GM23338 (cell line): ENCODE measurements around the gene UCN. TPM values are rescaled to one million over a fixed set of nuclear protein-coding genes. Genes with fewer than 3 reads are reported as not detected.

Experiments used
- ATAC-seq: fragments of 200-7000 bp; cut with Tn5 transposase; 3 replicates; pipeline ENCODE4 v1.9.1; 2020
- DNase-seq: peaks from one replicate; pipeline ENCODE4 v3.0.0-alpha.2; 2015; ENCODE audit warnings: low spot score
- H2AFZ ChIP-seq: fragments of 200-600 bp; sonication (generic); 2 replicates; pipeline ENCODE4 v1.8.0; 2016; ENCODE audit warnings: antibody characterized with exemption, mild to moderate bottlenecking, moderate library complexity
- H3F3A ChIP-seq: fragments of 200-600 bp; sonication (generic); replicated peaks from 2 replicates; pipeline ENCODE4 v1.8.0; 2017; ENCODE audit warnings: antibody characterized with exemption, mixed run types, low read depth
- H3K27ac ChIP-seq: fragments of 200-600 bp; sonication (generic); 2 replicates; pipeline ENCODE4 v1.6.1; 2016; ENCODE audit warnings: low read depth
- H3K27me3 ChIP-seq: fragments of 200-600 bp; sonication (generic); 2 replicates; pipeline ENCODE4 v1.8.0; 2016; ENCODE audit warnings: mild to moderate bottlenecking, mixed run types, moderate library complexity; ENCODE audit not compliant: insufficient read depth
- H3K36me3 ChIP-seq: fragments of 200-600 bp; sonication (generic); 2 replicates; pipeline ENCODE4 v1.8.0; 2016; ENCODE audit warnings: mild to moderate bottlenecking; ENCODE audit not compliant: insufficient read depth
- H3K4me1 ChIP-seq: fragments of 200-600 bp; sonication (generic); 2 replicates; pipeline ENCODE4 v1.8.0; 2016; ENCODE audit warnings: mild to moderate bottlenecking, moderate library complexity; ENCODE audit not compliant: insufficient read depth
- H3K4me2 ChIP-seq: fragments of 200-600 bp; sonication (generic); 2 replicates; pipeline ENCODE4 v1.7.1; 2017; ENCODE audit warnings: mixed run types
- H3K4me3 ChIP-seq: fragments of 200-600 bp; sonication (generic); 2 replicates; pipeline ENCODE4 v1.6.1; 2016; ENCODE audit warnings: mixed run types
- H3K79me2 ChIP-seq: fragments of 200-600 bp; sonication (generic); replicated peaks from 2 replicates; pipeline ENCODE4 v1.8.0; 2017; ENCODE audit warnings: mild to moderate bottlenecking; ENCODE audit not compliant: insufficient read depth
- H3K9me2 ChIP-seq: fragments of 200-600 bp; sonication (generic); 2 replicates; pipeline ENCODE4 v1.8.0; 2017; ENCODE audit not compliant: insufficient read depth
- H4K20me1 ChIP-seq: fragments of 200-600 bp; sonication (generic); replicated peaks from 2 replicates; pipeline ENCODE4 v1.8.0; 2017; ENCODE audit warnings: mild to moderate bottlenecking; ENCODE audit not compliant: insufficient read depth
- H3K27ac Mint-ChIP-seq: 2 replicates; pipeline ENCODE4 v1.8.0; 2020; ENCODE audit warnings: inconsistent platforms, mild to moderate bottlenecking, moderate library complexity, mixed read lengths
- H3K27me3 Mint-ChIP-seq: 3 replicates; pipeline ENCODE4 v1.8.0; 2022; ENCODE audit warnings: low read depth, mild to moderate bottlenecking, moderate library complexity, mixed read lengths, inconsistent platforms; ENCODE audit not compliant: insufficient read depth, poor library complexity
- H3K36me3 Mint-ChIP-seq: 3 replicates; pipeline ENCODE4 v1.8.0; 2021; ENCODE audit warnings: low read depth, mild to moderate bottlenecking, inconsistent platforms, moderate library complexity, mixed read lengths
- H3K4me1 Mint-ChIP-seq: 3 replicates; pipeline ENCODE4 v1.8.0; 2020; ENCODE audit warnings: mild to moderate bottlenecking, inconsistent platforms, mixed read lengths
- H3K4me3 Mint-ChIP-seq: 3 replicates; pipeline ENCODE4 v1.8.0; 2021; ENCODE audit warnings: moderate library complexity, mild to moderate bottlenecking, inconsistent platforms, mixed read lengths
- H3K9me3 Mint-ChIP-seq: 3 replicates; pipeline ENCODE4 v1.8.0; 2020; ENCODE audit warnings: moderate library complexity, mild to moderate bottlenecking, inconsistent platforms, mixed read lengths
- CTCF ChIP-seq, 2 experiments: fragments of 200-600 bp in 1 of 2; sonication (generic) in 1 of 2; conservative IDR thresholded peaks; 2 replicates each; pipeline versions ENCODE4 v1.5.1 to v1.6.1; 2016 to 2017; ENCODE audit warnings: antibody characterized with exemption in 2 of 2, low read depth in 2 of 2, mild to moderate bottlenecking in 2 of 2, moderate library complexity in 1 of 2
- ETS1 ChIP-seq: IDR thresholded peaks from 2 replicates; pipeline ENCODE4 v1.6.1; 2016; ENCODE audit warnings: antibody characterized with exemption
- EZH2 ChIP-seq: fragments of 200-600 bp; sonication (generic); IDR thresholded peaks from one replicate; pipeline ENCODE4 v1.8.0; 2017; ENCODE audit warnings: antibody characterized with exemption, mild to moderate bottlenecking, low read depth; ENCODE audit not compliant: unreplicated experiment
- EZH2phosphoT487 ChIP-seq: fragments of 200-600 bp; sonication (generic); IDR thresholded peaks from one replicate; pipeline ENCODE4 v1.8.1; 2018; ENCODE audit warnings: antibody characterized with exemption; ENCODE audit not compliant: unreplicated experiment
- JUNB ChIP-seq: IDR thresholded peaks from one replicate; pipeline ENCODE4 v1.6.1; 2016; ENCODE audit warnings: antibody characterized with exemption; ENCODE audit not compliant: unreplicated experiment
- REST ChIP-seq: IDR thresholded peaks from one replicate; pipeline ENCODE4 v1.6.1; 2018; ENCODE audit warnings: antibody characterized with exemption; ENCODE audit not compliant: unreplicated experiment
- STAT1 ChIP-seq: IDR thresholded peaks from one replicate; pipeline ENCODE4 v1.6.1; 2016; ENCODE audit warnings: antibody characterized with exemption; ENCODE audit not compliant: unreplicated experiment
- ZNF114 ChIP-seq: fragments of 250-450 bp; sonication (Bioruptor Pico); IDR thresholded peaks from 2 replicates; pipeline ENCODE4 v1.5.0; 2020; ENCODE audit warnings: mild to moderate bottlenecking, moderate library complexity
- ZNF331 ChIP-seq: fragments of 250-450 bp; sonication (Bioruptor Pico); IDR thresholded peaks from 2 replicates; pipeline ENCODE4 v1.5.0; 2020; ENCODE audit warnings: low read depth, mild to moderate bottlenecking, moderate library complexity
- ZNF462 ChIP-seq: fragments of 250-450 bp; sonication (Bioruptor Pico); IDR thresholded peaks from 2 replicates; pipeline ENCODE4 v1.5.0; 2020; ENCODE audit warnings: mild to moderate bottlenecking, moderate library complexity
- polyA plus RNA-seq: library from polyadenylated mRNA; unstranded; fragments of >200 nt; fragmentation: Nextera tagmentation; extraction: Ambion mirVana; gene quantifications from 2 replicates; pipeline ENCODE4 v1.2.1, GENCODE V29; 2016
- total RNA-seq: library from RNA; depleted of rRNA; stranded (reverse); fragments of >200 nt; shearing (Covaris generic); gene quantifications from 2 replicates; pipeline ENCODE4 v1.2.3, GENCODE V29; 2014

Gene UCN
- total and polyA plus RNA-seq, 2 experiments from 2014 or later = 0.59 to 0.99 TPM

- TF ChIP-seq EZH2phosphoT487 (no peak), JUNB (no peak), REST (no peak), ZNF114 (CRISPR knock-in tag) (no peak), STAT1 (no peak), ETS1 (no peak), ZNF462 (CRISPR knock-in tag) (no peak), ZNF331 (CRISPR knock-in tag) (no peak), EZH2 (no peak), CTCF (conservative IDR thresholded peaks at IDR 0.05; ENCODE audit: low read depth in 2 of 2) (no peak)
- no peaks in the 10 kb centered on the region for H3K36me3 Mint-ChIP-seq
- Histone ChIP-seq H2AFZ (no peak overlapping the region), H3K36me3 (no peaks in the 10 kb centered on the region), H3K4me3 (no peak overlapping the region), H3K27me3 (no peaks in the 10 kb centered on the region), H3K4me2 (no peak overlapping the region), H3K27ac (no peak overlapping the region), H3K9me2 (no peaks in the 10 kb centered on the region), H3K79me2 (no peaks in the 10 kb centered on the region), H3K4me1 (peaks cover 8% of the 10 kb centered on the region), H4K20me1 (no peaks in the 10 kb centered on the region), H3F3A (no peaks in the 10 kb centered on the region)
- no peak overlapping the region for H3K27ac Mint-ChIP-seq
- no peak for ATAC-seq
- H3K4me1 Mint-ChIP-seq = peaks cover 12% of the 10 kb centered on the region
- H3K9me3 Mint-ChIP-seq = no peaks in the 10 kb centered on the region
- peaks cover 3% of the 10 kb centered on the region for H3K27me3 Mint-ChIP-seq
- no peak overlapping the region for H3K4me3 Mint-ChIP-seq
- DNase-seq = no peak
Observed at GRCh38 chr2:27294928-27295327, 13.3 kb downstream of the UCN start.
